Thoracic aorta (tissue), 2 donors: ENCODE data around the gene SMAP2. TPM values are rescaled to one million over a fixed set of nuclear protein-coding genes. Genes with fewer than 3 reads are reported as not detected.

Source experiments
- ATAC-seq: fragments of 150-250 bp; one replicate; pipeline ENCODE4 v1.8.0; 2017; ENCODE audit warnings: low read depth; ENCODE audit not compliant: insufficient number of reproducible peaks, low FRiP score
- DNase-seq: peaks from one replicate; pipeline ENCODE4 v3.0.0-alpha.2; 2020; ENCODE audit warnings: low spot score
- H3K27ac ChIP-seq, 2 donors: fragments of 200-600 bp; sonication (generic); 1 replicate in 1 of 2; 2 replicates in 1 of 2; pipeline ENCODE4 v1.5.1; 2016; ENCODE audit warnings: mild to moderate bottlenecking in 2 of 2, moderate library complexity in 2 of 2
- H3K27me3 ChIP-seq: fragments of 200-600 bp; sonication (generic); replicated peaks from 2 replicates; pipeline ENCODE4 v1.6.0; 2016; ENCODE audit warnings: mild to moderate bottlenecking; ENCODE audit not compliant: insufficient read depth
- H3K36me3 ChIP-seq: fragments of 200-600 bp; sonication (generic); one replicate; pipeline ENCODE4 v1.5.1; 2016
- H3K4me1 ChIP-seq, 2 donors: fragments of 200-600 bp; sonication (generic); 1 replicate in 1 of 2; 2 replicates in 1 of 2; pipeline versions ENCODE4 v1.5.1 to v1.6.0; 2016; ENCODE audit warnings: low read depth in 2 of 2, mild to moderate bottlenecking in 1 of 2; ENCODE audit not compliant: control insufficient read depth in 1 of 2
- H3K4me3 ChIP-seq: fragments of 200-600 bp; sonication (generic); 2 replicates; pipeline ENCODE4 v1.5.1; 2016; ENCODE audit warnings: mild to moderate bottlenecking
- H3K9me3 ChIP-seq: fragments of 200-600 bp; sonication (generic); 2 replicates; pipeline ENCODE4 v1.5.1; 2016
- total RNA-seq, 2 donors: library from RNA; depleted of rRNA; stranded (reverse); fragments of >200 nt; gene quantifications; one replicate each; pipeline versions ENCODE4 v1.1.0 to v1.2.3, GENCODE V29; 2016
- TF ChIP-seq, protein P1 (sequence below): fragments of 200-600 bp; sonication (generic); IDR thresholded peaks from one replicate; pipeline ENCODE4 v1.5.1; 2019; ENCODE audit warnings: antibody characterized with exemption

Gene SMAP2
- total RNA-seq, 2 donors from 2014 or later, result 42.3 to 75.3 TPM

DNA sequence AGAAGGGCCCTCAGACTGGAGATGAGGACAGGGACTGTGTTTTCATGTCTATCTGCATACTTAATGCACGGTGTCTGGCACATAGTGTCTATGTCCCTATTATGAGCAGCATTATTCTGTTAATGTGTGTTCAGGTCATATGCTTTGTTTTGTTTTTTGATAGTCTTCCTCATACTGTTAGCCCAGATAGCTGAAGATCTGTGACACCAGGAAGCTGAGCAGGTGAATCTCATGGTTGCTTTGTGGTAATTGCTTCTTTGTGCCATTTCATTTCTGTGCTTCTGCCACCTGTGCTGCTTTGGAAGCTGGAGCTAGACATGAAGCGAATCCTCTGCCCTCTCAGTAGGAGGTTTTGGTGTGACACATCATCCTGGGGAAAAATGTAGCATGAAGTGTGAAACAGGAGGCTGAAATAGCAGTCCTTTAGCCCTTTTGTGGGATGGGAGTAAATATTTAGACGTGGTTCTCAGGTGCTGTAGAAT, 15.8 kb downstream of the SMAP2 start:
- H3K27me3 ChIP-seq, result no peaks in the 10 kb centered on the region
- no peaks in the 10 kb centered on the region for H3K36me3 ChIP-seq
- no peak overlapping the region for H3K4me3 ChIP-seq
- DNase-seq (no peak), ATAC-seq (no peak)
- TF ChIP-seq, protein P1, sequence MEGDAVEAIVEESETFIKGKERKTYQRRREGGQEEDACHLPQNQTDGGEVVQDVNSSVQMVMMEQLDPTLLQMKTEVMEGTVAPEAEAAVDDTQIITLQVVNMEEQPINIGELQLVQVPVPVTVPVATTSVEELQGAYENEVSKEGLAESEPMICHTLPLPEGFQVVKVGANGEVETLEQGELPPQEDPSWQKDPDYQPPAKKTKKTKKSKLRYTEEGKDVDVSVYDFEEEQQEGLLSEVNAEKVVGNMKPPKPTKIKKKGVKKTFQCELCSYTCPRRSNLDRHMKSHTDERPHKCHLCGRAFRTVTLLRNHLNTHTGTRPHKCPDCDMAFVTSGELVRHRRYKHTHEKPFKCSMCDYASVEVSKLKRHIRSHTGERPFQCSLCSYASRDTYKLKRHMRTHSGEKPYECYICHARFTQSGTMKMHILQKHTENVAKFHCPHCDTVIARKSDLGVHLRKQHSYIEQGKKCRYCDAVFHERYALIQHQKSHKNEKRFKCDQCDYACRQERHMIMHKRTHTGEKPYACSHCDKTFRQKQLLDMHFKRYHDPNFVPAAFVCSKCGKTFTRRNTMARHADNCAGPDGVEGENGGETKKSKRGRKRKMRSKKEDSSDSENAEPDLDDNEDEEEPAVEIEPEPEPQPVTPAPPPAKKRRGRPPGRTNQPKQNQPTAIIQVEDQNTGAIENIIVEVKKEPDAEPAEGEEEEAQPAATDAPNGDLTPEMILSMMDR, result no peak
- H3K4me1 ChIP-seq, result peaks cover 30 to 33% of the 10 kb centered on the region in 2 donors
- peak overlapping the region in 1 of 2 donors; percentile 28 for H3K27ac ChIP-seq
- no peaks in the 10 kb centered on the region for H3K9me3 ChIP-seq

DNA sequence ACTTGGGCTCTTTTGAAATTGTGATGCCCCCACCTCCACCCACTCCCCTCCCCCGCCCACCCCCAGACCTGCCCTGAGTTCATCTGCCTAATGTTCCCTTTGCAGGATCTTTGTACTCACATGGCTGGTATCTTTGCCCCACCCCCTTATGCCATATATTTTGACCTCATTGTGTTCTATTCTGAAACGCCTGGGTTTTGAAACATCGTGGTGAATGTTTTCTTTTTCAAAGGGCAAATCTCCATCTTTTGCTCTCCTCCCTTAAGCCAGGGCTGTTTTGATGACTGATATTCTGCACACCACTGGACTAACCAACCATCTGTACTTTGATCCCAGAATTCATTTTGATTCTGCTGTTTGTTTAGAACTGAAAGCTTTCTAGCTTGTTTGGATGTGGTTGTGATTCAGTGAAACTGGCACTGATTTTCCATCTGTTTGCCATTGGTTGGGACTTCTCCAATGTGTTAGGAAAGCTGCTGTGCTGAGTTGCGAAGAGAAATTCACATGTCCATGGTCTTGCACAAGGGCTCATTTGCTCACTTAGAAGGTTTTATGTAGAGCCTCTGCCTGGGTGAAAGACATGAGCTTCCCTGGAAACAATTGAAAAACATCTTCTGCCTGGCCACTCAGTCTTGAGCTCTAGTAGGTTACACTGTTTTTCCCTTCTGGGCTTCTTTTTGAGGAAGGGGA, 16.5 kb downstream of the SMAP2 start:
- DNase-seq (no peak), ATAC-seq (peak; percentile 16)
- TF ChIP-seq, protein P1, result no peak
- H3K36me3 ChIP-seq, result no peaks in the 10 kb centered on the region
- H3K27me3 ChIP-seq, result no peaks in the 10 kb centered on the region
- H3K9me3 ChIP-seq, result no peaks in the 10 kb centered on the region
- H3K27ac ChIP-seq, result peak overlapping the region in 1 of 2 donors; percentile 39
- H3K4me3 ChIP-seq, result peak overlapping the region; percentile 15
- peaks cover 26 to 28% of the 10 kb centered on the region in 2 donors for H3K4me1 ChIP-seq

DNA sequence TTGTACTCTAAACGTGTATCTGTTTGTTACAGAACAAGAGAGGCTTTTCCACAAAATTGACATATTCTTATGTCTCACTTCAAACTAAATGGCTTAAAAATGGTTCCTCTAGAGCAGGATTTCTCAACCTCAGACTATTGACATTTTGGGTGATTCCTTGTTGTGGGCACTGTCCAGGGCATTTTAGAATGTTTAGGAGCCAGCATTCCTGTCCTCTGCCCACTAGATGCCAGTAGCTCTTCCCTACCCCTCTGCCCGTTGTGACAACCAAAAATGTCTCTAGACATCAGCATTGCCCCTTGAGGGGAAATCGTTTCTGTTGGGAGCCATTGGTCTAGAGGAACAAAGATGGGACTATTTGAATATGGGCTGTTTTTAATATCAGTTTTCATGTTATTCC, 17.3 kb downstream of the SMAP2 start:
- Histone ChIP-seq H3K27ac (peak overlapping the region in 1 of 2 donors; percentile 39), H3K4me1 (peaks cover 25% of the 10 kb centered on the region in 2 donors), H3K4me3 (no peak overlapping the region), H3K36me3 (no peaks in the 10 kb centered on the region), H3K9me3 (no peaks in the 10 kb centered on the region), H3K27me3 (no peaks in the 10 kb centered on the region)
- DNase-seq (no peak), ATAC-seq (no peak)
- TF ChIP-seq, protein P1, result no peak

DNA sequence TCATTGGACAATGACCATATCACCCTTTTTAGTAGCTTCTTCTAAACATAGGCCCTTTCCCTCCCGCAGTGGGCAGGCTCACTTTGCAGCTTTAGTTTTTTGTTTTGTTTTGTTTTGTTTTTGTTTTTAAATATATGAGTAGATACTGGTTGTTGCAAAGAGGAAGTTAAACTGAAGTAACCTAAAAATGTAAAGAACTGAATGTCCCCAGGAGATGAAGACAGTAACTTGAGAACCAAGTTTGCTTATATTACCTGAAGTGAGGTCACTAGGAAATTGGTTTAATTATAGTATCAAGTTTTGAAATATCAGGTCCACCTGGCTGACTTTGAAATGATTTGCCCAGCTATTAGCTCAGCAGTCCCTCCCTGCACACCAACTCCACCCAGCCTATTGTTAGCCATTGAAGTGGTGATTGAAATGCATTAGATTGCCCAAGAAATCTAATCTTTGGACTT, 18.2 kb downstream of the SMAP2 start:
- H3K9me3 ChIP-seq, result no peaks in the 10 kb centered on the region
- DNase-seq (no peak), ATAC-seq (no peak)
- H3K36me3 ChIP-seq, result no peaks in the 10 kb centered on the region
- H3K4me3 ChIP-seq, result no peak overlapping the region
- peak overlapping the region in 1 of 2 donors; percentile 44 for H3K27ac ChIP-seq
- TF ChIP-seq, protein P1, result no peak
- peaks cover 20 to 25% of the 10 kb centered on the region in 2 donors for H3K4me1 ChIP-seq
- no peaks in the 10 kb centered on the region for H3K27me3 ChIP-seq

DNA sequence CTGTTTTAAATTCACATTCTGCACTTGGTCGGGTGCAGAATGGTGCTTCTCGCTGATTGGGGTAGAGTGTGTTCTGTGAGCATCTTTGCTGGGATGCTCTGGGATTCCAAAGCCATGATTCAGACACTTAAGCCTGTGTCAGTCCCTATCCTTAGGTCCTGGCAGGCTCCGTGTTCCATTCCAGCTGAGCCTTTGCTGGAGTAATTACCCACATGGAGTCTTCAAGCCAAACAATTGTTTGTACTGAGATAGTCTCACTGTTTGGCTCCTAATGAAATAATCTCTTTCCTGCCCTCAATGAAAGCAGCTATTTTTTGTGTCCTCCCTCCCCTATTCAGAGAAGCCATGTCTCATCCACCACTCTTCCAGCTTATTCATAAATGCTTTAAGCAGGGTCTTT, 18.7 kb downstream of the SMAP2 start:
- TF ChIP-seq, protein P1, result no peak
- Histone ChIP-seq H3K36me3 (no peaks in the 10 kb centered on the region), H3K27ac (peak overlapping the region in 1 of 2 donors; percentile 44), H3K4me1 (peaks cover 19 to 20% of the 10 kb centered on the region in 2 donors), H3K9me3 (no peaks in the 10 kb centered on the region), H3K4me3 (no peak overlapping the region), H3K27me3 (no peaks in the 10 kb centered on the region)
- no peak for DNase-seq
- ATAC-seq, result no peak
